ENCODE measurements around the gene GLYATL3.

The GLYATL3 gene

GRCh38 chr6:49530141-49530776, 30.5 kb downstream of the GLYATL3 start:
- TF ChIP-seq, protein P1, sequence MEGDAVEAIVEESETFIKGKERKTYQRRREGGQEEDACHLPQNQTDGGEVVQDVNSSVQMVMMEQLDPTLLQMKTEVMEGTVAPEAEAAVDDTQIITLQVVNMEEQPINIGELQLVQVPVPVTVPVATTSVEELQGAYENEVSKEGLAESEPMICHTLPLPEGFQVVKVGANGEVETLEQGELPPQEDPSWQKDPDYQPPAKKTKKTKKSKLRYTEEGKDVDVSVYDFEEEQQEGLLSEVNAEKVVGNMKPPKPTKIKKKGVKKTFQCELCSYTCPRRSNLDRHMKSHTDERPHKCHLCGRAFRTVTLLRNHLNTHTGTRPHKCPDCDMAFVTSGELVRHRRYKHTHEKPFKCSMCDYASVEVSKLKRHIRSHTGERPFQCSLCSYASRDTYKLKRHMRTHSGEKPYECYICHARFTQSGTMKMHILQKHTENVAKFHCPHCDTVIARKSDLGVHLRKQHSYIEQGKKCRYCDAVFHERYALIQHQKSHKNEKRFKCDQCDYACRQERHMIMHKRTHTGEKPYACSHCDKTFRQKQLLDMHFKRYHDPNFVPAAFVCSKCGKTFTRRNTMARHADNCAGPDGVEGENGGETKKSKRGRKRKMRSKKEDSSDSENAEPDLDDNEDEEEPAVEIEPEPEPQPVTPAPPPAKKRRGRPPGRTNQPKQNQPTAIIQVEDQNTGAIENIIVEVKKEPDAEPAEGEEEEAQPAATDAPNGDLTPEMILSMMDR (IDR thresholded peaks at IDR 0.05; ENCODE audit: control extremely low read depth, extremely low read depth, low read depth, missing control alignments): no peak
- DNase-seq (ENCODE audit: extremely low spot score): no peak
- CTCF ChIA-PET: interaction anchor here (1.4 to 4.6 kb wide), 5 partner anchors 19 to 318 kb away, joined by 4 to 73 read pairs (median 25); partner anchors contain the start of gene C6orf141
- POLR2A ChIA-PET: no interaction called here

GRCh38 chr6:49531774-49532569, 32.2 kb downstream of the GLYATL3 start:
- TF ChIP-seq, protein P1 (IDR thresholded peaks at IDR 0.05; ENCODE audit: control extremely low read depth, extremely low read depth, low read depth, missing control alignments): peak; percentile 75
- ChIA-PET CTCF (interaction anchor here (0.7 to 4.6 kb wide), 27 partner anchors 8 to 392 kb away, joined by 3 to 73 read pairs (median 5); partner anchors contain the start of gene C6orf141), POLR2A (no interaction called here)
- DNase-seq (ENCODE audit: extremely low spot score): peak; percentile 42

DNA sequence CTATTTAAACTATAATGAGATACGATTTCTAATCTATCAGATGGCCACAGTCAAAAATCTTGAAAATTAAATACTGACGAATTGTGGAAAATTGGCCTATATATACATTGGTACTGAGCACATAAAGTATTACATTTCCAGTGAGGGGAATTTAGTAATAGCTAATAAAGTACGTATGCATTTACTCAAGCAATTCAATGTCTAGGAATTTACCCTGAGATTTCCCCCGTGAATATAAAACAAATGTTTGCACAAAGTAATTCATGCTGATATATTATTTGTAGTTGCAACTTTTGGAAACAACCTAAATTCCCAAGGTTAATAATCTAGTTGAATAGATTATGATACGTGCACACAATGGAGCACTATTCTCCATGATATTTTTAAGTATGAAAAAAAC, 36.1 kb downstream of the GLYATL3 start:
- TF ChIP-seq, protein P1 (IDR thresholded peaks at IDR 0.05; ENCODE audit: control extremely low read depth, extremely low read depth, low read depth, missing control alignments): no peak
- ChIA-PET CTCF (interaction anchor here (1.2 to 1.4 kb wide), 3 partner anchors 9 to 71 kb away, joined by 4 to 5 read pairs (median 4); no protein-coding TSS in a partner anchor), POLR2A (no interaction called here)
- DNase-seq (ENCODE audit: extremely low spot score): no peak

GRCh38 chr6:49539102-49539501, 39.4 kb downstream of the GLYATL3 start:
- ChIA-PET CTCF (no interaction called here), POLR2A (no interaction called here)
- TF ChIP-seq, protein P1 (IDR thresholded peaks at IDR 0.05; ENCODE audit: control extremely low read depth, extremely low read depth, low read depth, missing control alignments): no peak
- no peak for DNase-seq (ENCODE audit: extremely low spot score)

DNA sequence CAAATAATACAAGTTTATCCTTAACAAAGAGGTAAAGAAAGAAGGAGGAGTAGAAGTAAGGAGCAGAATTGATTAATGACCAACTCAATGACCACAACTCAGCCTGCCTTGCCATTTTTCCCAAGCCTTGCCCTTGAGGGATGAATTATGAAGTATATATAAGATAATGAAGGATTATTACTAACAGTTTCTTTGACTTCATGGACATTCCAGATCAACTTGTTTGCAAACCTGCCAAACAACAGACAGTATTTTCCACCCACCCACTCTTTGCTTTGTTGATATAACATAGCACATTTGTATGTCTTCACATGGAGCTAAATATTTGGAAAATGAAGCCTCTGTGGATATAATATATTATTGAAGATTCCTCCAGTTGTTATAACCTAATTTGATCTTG, 40.9 kb downstream of the GLYATL3 start:
- CTCF ChIA-PET: interaction anchor here (1.0 to 4.7 kb wide), 3 partner anchors 9 to 66 kb away, joined by 3 to 15 read pairs (median 10); partner anchors contain the start of gene C6orf141
- DNase-seq (ENCODE audit: extremely low spot score): no peak
- TF ChIP-seq, protein P1 (IDR thresholded peaks at IDR 0.05; ENCODE audit: control extremely low read depth, extremely low read depth, low read depth, missing control alignments): no peak
- POLR2A ChIA-PET: no interaction called here

- no peak for DNase-seq (ENCODE audit: extremely low spot score)
- POLR2A ChIA-PET: no interaction called here
- TF ChIP-seq, protein P1 (IDR thresholded peaks at IDR 0.05; ENCODE audit: control extremely low read depth, extremely low read depth, low read depth, missing control alignments): no peak
- CTCF ChIA-PET: interaction anchor here (1.0 to 4.7 kb wide), 4 partner anchors 9 to 66 kb away, joined by 3 to 15 read pairs (median 8); partner anchors contain the start of gene C6orf141
These were observed 41.5 kb downstream of the GLYATL3 start for GRCh38 chr6:49541210-49541724.

All from GM10248 (cell line).